Measurements from ENCODE around the gene IQCH.

IQCH gene

DNA sequence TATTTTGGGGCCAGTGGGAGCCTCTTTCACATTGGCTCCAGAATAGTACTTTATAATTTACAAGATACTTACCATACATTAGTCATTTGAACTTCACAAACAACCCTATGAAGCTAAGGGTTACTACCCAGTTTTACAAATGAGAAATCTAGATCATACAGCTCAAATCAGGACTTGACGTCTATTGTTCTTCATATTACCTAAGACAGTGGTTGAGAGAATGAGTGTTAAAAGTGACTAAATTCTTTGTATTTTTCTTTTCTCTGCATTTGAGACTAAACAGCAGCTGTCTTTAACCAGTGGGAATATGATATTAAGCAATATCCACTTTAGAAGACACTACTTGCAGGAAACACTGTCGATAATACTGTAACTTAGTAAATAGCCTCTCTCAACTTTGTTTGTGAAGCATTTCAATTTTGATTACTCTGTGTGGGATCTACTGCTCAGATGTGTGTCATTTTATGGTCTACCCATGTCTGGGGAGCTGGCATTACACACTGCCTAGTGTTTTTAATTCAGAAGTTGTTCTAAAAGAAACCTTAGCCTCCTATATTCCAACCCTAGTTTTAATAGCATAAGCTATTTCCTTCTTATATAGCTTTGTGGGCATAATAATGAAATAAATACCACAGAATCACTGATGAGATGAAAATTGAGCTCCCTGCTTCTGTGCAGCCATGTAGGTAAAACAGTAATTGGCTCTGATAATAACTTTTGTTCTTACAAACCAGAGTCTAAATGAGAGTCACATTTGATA is 45.9 kb downstream of the IQCH start:
- no peak for DNase-seq (ENCODE audit: low spot score)

DNA sequence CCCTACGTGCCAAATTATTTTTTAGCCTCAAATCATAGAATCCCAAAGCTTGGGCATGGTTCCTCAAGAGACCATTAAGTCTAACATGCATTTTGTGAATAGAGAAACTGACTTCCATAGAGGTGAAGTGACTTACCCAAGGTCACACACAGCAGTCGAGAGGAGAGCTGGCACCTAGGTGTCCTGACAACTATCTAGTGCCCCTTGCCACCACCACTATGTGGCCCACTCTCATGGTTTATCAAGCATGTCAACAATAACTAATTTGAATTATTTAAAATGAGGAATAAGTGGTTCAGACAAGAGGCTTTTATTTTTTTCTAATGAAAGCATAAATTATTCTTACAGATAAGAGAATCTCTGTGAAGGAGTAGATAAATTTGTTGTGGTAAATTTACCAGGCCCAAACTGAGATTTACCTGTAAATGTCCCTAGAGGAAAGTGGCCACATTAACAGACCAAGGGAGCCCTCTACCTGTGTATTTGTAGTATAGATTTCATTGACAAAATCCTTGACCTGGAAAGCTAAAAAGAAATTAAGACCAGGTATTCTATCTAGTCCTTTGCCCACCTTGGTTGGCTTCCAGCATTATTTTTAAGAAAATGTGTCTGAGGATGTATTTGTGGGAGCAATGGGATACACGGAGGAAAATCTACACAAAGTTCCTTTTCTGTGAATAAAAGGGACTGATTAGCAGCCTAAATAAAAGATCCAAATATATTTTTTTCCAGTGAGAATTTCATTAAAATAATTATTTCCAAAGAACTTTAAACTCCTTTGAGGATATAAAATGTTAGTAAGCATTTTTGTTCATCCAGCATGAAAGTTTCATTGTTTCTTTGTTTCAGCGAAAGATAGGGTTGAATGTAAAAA is 49.1 kb downstream of the IQCH start:
- DNase-seq (ENCODE audit: low spot score) = peak; percentile 20

DNA sequence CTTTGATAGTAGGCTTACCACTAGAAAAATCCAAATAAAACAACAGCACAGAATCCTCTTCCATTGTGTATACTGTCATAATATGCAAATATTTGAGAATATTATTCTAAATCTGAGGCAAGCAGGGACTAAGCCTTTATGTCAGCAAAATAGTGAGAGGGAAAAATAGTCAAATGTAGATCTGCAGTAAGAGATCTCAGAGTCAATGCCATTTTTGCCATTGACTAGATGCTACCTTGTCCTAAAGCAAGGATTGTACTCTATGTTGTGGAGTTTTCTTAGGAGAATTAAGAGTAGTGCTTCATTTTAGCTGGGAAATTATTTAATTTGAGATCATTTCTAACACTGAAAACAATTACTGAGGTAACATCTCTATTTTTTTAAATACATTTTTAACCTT is 50.2 kb downstream of the IQCH start:
- DNase-seq (ENCODE audit: low spot score) = no peak

DNA sequence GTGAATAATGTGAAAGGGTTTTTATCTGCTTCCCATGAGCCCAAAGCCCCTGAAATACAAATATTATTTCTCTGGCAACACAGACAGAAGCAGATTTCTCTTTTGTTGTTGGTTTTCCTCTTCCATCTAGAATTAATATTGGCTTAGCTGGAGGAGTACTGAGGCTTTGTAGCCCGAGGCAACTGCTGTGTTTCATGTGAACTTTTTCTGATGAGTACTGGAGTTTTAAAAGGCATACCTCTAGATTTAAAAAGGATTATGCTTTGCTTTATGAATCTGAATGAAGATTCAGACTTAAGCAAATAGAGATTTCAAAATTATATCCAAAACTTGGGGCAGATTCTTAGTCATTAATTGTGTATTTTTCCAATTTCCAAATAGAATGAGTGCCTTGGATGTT is 50.9 kb downstream of the IQCH start:
- DNase-seq (ENCODE audit: low spot score) = no peak

DNA sequence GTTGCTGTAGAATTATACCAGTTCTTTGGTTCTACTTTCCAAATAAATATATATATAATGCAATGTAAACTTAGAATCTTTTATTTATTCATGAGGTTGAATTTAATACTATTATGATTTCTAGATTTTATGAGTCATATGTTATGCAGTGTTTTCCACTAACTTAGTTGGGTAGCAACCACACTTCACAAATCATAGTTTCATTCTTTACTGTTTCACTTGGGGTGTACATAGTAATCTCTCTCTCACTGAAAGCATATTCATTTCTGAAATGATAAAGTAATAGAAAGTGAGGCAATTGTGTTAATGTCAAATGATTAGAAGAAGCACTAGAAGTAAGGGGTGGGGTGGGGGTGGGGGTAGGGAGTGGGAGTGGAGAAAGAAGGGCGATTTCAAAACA is 52.6 kb downstream of the IQCH start:
- DNase-seq (ENCODE audit: low spot score) = no peak

DNA sequence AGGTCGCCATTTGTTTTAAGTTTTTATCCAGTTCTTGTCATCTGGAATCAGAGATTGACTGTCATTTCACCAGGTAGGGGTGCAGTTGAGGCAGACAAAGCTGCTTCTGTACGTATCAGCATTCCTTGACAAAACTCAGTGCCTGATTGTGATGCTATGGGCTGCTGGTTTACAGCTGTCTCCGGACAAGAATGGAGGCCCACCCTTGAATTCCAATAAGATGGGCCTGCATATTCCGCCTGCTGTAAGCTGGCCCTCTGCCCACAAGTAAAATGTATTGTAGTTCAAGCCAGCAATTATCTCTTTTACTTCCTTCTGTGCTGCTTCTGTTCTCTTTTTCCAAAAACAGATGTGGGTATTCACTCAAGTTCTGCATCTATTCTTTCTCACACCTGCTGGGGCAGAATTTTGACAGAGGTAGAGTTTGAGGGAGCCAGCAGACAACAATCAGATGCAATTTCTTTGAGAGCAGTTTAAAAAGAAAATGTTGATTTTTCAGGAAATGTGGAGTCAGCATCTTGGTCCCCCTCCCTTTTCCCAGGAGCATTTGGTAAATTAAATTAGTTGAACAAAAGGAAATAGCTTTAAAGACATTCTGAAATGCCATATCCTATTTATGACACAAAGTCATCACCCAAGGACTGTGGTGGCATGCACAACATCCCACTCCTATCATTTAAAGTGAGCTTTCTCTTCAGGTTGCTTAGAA is 53.5 kb downstream of the IQCH start:
- no peak for DNase-seq (ENCODE audit: low spot score)

DNA sequence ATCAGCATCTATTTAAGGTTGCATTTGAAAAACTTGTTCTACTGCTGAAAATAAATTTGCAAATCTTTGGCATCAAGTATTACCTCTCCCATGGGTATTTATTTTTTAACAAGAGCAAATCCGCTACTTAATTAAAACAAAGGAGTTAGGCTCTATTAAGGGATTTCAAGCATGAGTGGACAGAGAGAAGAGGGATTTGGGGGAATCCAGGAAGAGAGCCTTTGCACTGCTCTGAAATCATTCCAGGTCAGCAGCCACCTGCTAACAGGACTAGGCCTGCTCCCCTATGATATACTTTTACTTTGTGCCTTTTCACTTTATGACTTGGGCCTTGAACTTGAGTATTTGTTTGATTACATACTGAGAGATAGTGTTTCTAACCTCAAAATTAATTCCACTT is 57.1 kb downstream of the IQCH start:
- no peak for DNase-seq (ENCODE audit: low spot score)

DNA sequence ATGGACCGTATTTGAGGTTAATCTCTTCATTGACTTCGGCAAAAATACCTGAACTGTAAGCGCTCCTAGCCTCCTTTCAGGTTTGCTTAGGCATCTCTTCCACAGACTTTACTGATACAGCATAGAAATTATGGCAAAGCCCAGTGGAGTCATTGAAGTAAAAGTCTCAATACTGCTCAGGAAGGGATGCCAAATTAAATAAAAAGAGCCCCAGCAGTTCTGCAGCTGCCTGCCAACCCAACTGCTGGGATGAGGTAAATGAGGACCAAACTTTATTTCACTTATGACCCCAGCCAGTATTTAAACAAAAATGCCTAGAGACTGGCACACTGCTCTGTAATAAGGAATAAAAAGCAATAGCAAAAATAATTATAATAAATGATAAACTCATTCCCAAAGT is 65.4 kb downstream of the IQCH start:
- DNase-seq (ENCODE audit: low spot score) = no peak

DNA sequence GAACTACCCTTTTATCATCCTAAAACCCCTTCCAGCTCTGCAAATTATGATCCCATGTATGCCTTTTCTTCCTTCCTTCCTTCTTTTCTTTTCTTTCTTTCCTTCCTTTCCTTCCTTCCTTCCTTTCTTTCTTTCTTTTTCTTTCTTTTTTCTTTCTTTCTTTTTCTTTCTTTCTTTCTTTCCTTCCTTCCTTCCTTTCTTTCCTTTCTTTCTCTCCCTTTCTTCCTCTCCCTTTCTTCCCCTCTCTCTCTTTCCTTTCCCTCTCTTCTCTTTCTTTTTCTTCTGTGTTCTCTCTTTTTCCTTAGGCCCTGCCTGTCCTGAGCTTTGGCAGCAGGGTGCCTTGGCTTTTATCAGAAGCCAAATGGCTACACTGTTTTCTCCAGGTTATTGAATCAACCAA is 66.8 kb downstream of the IQCH start:
- DNase-seq (ENCODE audit: low spot score) = no peak

DNA sequence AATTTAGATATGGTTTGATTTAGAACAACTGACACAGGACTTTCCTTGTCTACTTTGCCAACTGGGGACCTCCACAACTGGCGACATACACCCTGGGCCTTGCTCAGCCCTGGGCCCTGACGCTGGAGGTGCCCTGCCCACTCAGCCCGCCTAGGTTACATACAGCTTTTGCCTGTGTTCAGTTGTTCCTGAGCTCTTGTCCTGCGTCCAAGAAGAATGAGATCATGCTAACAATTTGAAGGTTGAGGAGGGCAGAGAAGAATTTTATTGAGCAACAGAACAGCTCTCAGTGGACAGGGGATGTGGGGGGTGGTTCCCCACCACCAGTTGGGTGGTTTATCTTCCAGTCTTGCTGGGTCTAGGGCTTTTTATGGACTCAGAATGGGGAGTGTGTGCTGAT is 67.9 kb downstream of the IQCH start:
- DNase-seq (ENCODE audit: low spot score) = no peak

DNA sequence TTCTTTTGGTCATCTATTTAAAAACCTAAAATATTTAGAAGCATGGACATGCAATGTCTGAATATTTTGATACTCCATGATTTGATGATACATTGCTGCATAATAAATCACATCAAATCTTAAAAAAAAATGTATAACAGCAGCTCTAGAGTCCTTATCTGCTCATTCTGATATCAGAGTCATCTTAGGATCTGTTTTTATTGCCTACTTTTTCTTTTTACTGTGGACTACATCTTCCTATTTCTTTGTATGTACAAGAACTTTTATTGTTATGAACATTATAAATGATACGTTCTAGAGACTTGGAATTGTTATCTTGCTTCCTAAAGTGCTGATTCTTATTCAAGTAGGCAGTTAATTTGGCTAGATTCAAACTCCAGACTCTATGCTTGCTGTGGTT is 72.7 kb downstream of the IQCH start:
- DNase-seq (ENCODE audit: low spot score) = no peak

DNA sequence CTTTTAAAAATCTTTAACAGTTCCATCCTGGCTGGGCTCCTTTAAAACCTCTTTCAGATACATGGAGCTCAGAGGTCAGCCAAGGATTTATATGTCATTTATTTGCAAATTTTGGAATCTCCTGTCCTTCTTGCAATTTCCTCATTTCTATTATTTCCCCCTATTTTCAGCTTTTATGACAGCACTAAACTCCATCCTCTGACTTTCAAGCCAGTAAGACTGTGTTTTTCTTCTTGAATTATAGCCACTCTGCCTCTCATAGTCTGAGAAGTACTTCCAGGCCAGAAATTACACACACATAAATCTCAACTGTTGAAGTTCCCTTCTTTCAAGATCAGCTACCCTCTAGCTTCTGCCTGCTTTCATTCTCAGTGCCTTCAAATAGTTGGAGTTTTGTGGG is 73.2 kb downstream of the IQCH start:
- DNase-seq (ENCODE audit: low spot score) = no peak

DNA sequence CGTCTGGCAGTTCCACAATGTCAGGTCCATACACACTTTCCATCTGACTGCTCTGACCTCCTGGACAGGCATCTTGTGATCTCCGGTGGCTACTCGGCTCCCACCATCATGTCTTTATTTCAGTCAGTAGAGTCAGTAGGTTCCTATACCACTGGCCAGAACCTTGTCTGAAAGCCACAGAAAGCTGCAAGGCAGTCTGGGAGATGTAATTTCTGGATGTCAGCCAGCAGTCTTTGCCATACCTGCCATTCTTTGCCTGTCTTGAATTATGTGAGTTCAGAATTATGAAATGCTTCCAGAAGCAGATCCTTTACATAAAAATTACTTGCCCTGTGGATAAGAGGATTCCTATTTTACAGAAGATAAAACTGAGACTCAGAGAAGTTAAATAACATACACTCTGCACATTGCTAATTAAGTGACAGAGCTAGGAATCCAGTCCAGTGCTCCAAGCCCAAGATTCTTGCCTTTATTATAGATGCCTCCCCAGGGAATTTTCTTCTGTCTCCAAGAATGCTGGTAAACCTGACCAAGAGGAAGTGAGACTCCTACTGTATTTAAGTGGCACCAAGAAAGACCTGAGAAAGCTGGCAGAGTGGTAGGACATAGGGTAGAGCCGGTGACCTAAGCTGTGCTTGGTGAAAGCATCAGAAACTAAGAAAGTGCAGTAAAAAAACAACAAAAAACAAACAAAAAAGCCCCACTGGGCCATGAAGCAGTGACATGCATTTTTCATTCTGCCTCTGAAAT is 75.6 kb downstream of the IQCH start:
- no peak for DNase-seq (ENCODE audit: low spot score)

DNA sequence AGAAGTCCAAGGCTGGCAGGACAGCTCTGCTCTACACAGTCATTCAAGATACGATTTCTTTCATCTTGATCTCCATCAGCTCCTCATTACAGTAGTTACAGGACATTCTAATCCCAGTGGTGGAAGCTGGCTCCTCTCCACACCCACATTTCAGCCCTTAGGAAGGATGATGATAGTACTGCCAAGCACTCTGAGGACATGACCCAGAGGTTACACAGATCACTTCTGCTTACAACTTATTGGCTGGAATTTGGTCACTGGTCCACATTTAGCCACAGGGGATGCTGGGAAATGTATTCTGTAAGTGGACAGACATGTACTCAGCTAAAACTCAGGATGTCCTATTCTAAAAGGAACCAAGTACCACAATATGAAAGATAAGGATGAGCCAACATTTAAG is 77.1 kb downstream of the IQCH start:
- DNase-seq (ENCODE audit: low spot score) = no peak

DNA sequence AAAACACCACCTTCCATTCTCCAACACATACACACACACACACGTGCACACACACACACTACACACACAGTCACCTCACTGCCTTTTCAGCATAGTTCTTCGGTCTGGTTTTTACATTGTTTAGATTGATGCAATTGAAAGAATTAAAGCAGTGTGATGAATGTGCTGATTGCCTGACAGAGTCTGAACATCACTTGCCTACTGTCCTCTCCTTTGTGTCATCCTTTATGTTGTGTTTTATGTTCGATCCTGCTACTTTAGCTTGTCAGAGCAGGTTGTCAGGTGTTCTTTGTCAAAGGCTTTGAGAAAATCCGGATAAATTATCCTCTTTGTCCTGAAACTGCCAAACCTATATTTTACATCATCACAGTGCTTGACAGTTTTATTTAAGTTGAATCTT is 80.4 kb downstream of the IQCH start:
- no peak for DNase-seq (ENCODE audit: low spot score)

DNA sequence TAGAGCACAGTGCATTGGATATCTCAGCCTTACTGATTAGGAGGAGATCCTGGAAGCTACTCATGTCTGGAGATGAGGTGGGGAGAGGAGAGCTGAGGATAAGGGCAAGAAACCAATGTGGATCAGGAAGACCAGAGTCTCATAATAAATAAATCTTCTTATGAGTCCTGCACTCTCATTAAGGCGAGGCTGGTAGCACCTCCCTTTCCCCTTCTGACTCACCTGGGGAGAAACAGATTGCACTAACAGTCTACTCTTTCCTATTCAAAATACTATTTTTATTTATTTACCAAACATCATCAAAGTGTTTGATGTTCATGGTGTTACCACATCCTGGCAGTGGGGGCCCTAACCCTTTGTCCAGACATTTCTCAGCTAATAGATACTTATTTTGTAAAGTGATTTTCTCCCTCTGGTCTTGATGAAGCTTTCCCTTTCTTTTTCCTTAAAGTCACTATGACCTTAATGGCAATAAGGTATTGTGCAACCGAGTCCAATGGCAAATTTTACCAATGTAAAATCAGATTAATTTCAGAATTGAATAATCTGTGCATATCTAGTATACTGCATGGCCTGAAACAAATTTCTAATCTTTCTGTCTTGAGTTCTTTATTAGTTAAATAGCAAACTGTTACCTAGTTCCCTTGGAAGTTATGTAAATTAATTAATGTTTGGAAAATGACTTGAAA is 81.1 kb downstream of the IQCH start:
- DNase-seq (ENCODE audit: low spot score) = no peak

DNA sequence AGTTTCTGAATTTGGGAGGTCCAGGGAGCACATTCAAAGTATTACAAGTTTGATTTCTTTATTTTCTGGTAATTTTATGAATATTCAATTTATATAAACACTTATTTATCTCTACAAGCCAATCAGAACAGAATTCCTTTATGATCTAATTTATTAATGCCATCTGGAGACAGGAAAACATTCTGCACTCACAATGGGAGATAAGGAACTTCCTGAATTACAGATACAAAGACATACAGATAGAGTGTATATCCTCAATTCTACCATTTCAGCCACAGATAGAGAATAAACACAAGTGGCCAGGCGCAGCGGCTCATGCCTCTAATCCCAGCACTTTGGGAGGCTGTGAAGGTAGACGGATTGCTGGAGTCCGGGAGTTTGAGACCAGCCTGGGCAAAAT is 86.0 kb downstream of the IQCH start:
- DNase-seq (ENCODE audit: low spot score) = no peak

DNA sequence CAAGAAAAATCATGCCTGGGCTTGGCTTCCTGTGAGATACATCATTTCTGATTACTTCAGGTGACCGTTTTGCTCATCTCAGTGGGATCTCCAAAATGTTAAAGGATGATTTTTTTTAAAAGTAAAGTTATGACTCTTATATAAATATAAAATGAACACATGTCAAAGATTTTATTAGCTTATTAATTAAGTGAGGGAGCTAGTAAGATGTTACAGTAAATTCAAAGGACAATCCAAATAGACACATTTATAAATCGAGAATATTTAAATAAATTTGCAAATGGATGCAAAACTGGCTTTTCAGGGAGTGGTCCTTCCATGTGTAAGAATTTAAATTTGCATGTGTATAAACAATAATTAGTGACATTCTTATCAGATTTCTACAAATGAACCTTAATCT is 87.0 kb downstream of the IQCH start:
- DNase-seq (ENCODE audit: low spot score) = no peak

DNA sequence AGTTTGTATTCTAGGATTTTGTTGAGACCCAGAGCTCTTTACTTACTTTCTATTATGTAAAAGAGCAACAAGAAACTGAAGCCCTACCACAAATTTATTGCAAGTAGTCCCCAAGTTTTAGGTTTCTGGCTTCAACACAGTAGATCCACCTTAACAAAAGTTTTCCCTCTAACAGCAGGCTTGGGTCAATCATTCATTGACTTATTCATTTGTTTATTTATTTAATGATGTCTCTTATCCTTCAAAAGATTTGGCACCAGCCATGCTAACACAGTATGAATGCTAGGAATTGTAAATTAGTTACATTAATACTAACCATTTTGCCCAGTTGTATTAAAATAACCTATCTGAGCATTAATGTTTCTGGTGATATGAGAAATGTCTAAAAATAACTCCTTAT is 88.6 kb downstream of the IQCH start:
- no peak for DNase-seq (ENCODE audit: low spot score)

DNA sequence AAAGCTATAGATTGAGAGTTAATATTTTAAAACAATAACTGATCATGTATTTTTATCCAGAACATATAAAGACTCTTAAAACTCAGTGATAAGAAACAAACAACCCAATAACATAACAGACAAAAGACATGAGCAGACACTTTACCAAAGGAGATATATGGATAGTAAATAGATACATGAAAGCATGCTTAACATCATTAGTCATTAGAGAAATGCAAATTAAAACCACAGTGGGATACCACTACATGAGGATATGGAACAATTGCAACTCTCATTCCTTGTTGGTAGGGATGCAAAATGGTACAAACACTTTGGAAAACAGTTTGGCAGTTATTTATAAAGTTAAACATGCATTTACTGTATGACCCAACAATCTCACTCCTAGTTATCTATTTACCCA is 95.0 kb downstream of the IQCH start:
- no peak for DNase-seq (ENCODE audit: low spot score)

DNA sequence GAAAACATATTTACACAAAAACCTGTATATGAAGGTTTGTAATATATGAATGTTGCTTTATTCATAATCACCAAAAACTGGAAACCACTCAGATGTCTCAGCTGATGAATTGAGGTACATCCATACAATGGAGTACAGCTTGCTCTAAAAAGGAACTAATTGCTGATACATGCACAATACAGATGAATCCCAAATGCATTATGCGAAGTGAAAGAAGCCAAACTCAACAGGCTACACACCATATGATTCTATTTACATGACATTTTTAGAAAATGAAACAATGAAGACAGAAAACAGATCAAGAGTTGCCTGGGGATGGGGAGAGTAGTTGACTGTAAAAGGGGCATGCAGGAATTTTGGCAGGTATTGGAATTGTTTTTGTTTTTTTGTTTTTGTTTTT is 95.5 kb downstream of the IQCH start:
- no peak for DNase-seq (ENCODE audit: low spot score)

DNA sequence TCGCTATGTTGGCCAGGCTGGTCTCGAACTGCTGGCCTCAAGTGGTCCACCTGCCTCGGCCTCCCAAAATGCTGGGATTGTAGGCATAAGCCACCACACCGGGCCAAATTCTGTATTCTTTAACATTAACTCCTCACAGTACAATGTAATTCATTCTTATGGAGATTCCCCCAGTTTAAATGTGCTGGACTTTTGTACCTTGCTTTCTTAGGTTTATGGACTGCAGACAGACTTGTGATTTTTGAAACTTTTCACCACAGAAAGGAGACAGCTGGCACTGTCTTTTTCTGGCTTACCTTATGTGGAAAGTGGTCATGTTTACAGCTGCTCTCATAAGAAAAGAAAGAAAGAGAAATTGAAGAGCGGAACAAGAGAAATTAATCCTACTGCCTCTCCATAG is 103.8 kb downstream of the IQCH start:
- no peak for DNase-seq (ENCODE audit: low spot score)

Measured in HuH-7 (cell line).